Germinal center (tissue), 1 donor: ENCODE measurements around the gene VMO1.
"Not testable (repeated sequence)": the region's sequence is repeated elsewhere in the genome, so short reads cannot be mapped to it uniquely, and the experiment has no call there.

Experiments
- DNase-seq: peaks from one replicate; pipeline ENCODE4 v3.0.0; 2012; ENCODE audit warnings: mixed read lengths, low spot score

The VMO1 gene, protein sequence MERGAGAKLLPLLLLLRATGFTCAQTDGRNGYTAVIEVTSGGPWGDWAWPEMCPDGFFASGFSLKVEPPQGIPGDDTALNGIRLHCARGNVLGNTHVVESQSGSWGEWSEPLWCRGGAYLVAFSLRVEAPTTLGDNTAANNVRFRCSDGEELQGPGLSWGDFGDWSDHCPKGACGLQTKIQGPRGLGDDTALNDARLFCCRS

DNA sequence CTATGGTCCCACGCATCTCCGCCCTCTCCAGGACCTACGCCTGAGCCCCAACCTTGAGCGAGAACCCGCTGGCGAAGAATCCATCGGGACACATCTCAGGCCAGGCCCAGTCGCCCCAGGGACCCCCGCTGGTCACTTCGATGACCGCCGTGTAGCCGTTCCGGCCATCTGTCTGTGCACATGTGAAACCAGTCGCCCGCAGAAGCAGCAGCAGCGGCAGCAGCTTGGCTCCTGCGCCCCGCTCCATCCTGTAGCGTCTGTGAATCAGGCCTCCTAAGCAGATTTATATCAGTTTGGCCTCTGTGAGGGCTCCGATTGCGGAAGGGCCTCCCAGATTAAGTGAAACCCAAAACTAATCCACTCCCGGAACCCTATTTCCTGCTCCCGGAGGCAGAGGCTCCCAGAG lies at the start of gene VMO1:
Gene VMO1, minus strand, starts transcription at position 259 of the 406 bp plus-strand sequence. Its CDS starts 12 bp downstream, at position 247.
- no peak for DNase-seq

DNA sequence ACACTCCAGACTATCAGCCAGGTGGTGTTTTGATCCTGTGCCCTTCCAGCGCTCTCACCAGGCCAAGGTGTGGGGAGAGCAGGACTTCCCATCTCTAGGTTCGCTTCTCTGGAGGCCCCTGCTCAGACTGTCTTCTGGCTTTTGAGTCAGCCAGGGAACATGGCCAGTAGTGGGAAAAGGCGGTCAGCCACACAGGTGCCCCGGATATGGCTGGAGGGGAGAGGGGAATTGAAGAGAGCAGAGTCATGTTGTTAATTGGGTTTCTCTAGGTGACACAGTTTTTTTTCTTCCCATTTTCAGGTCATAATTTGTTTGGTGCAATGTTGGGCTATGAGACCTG lies 48.5 kb upstream of the VMO1 start:
- no peak for DNase-seq

DNA sequence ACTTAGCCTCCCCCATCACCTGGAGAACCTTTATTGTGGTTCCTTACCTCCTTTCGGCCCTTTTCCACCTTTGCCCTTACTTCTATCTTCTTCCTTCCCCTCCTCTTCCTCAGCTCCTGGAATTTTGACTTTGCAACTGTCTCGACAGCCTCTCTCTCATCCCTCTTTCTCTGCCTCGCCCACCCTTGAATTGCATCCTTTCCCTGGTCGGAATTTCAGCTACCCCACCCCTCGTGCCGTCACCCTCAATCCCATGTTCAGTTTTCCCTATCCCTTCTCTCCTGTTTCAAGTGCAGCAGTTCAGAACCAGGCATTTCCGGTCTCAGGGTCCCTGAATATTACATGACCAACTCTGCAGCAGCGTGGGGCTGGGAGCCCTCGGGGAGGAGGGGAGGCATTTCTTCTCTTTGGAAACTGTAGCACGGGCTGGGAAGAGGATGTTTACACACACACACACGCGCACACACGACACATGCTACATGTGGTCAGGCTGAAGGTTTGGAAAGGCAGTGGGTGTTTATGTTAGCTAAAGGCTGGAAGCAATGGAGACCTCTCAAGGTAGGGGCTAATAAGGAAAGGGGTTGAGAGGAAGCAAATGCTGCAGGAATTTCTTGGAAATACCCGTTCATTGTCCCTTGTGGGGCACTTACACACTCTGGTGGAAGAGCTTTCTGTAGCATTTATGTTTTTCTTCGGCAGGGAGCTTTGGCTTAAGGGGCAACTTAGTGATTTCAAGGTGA lies 47.9 kb upstream of the VMO1 start:
- DNase-seq: no peak

DNA sequence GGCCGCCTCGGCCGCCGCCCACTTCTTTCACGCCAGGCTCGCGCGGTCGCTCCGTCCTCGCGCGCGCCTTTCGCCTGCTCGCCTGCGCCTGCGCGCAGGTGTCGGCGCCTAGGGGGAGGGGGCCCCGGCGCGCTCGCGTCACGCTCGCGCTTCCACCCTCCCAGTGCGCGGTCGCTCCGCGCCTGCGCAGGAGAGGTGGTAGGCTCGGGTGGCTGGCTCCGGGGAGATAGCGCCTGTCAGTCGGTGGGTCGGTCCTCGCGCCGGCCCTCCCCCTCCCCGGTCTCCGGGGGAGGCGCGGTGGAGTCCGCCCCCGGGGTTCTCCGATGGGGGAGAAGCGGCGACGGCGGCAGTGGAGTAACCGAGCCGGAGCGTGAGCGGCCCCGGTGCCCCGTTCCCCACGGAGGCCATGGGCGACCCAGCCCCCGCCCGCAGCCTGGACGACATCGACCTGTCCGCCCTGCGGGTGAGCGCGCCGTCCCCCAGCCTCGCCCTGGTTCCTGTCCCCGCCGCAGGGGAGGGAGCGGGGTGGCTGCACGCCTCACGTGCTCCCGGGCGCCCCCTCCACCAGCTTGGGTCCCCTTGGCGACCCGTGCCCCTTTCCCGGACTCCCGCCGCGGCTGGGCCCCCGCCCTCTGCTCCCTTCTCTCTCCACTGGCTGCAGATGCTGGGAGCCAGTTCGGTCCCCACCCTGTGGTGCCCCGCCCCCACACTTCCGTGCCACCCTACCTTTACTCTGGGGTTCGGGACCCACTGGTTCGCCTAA lies 47.2 kb upstream of the VMO1 start, which contains the start of gene MINK1:
Gene MINK1, plus strand, starts transcription at position 163 of the 763 bp plus-strand sequence. Its CDS starts 244 bp downstream, at position 407.
- peak; percentile 99 for DNase-seq

DNA sequence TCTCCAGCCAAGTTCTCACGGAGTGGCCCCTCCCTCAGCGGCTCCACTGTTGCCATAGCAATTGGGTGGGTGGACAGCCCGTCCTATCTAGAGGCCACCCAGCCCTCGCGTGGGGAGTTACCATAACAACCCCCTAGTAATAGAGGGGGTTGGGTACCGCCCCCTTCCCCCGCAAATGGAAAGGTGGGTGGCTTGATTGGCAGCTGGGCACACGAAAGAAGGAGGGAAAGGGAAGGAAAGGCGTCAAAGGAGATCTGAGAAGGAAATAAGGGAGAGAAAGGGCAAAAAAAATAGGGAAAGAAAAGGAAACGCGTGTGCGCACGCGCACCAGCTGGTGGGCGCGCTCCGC lies 46.6 kb upstream of the VMO1 start:
- not testable (repeated sequence) for DNase-seq

DNA sequence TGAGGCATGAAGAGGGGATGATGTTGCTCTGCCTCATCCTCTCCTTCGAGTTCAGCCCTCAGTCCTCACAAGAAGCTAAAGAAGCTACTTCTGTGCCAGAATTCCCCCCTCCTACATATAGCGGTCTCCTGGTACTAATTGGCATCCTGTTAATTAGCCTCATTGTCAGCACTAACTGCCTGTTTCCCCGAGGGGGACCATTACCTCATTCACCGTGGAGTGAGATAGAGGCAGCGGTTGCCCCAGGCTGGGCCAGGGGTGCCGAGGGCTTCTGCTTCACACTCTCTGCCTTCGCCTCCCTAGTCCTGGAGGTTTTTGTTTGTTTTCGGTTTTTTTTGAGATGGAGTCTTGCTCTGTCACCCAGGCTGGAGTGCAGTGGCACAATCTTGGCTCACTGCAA lies 41.2 kb upstream of the VMO1 start:
- DNase-seq: no peak

DNA sequence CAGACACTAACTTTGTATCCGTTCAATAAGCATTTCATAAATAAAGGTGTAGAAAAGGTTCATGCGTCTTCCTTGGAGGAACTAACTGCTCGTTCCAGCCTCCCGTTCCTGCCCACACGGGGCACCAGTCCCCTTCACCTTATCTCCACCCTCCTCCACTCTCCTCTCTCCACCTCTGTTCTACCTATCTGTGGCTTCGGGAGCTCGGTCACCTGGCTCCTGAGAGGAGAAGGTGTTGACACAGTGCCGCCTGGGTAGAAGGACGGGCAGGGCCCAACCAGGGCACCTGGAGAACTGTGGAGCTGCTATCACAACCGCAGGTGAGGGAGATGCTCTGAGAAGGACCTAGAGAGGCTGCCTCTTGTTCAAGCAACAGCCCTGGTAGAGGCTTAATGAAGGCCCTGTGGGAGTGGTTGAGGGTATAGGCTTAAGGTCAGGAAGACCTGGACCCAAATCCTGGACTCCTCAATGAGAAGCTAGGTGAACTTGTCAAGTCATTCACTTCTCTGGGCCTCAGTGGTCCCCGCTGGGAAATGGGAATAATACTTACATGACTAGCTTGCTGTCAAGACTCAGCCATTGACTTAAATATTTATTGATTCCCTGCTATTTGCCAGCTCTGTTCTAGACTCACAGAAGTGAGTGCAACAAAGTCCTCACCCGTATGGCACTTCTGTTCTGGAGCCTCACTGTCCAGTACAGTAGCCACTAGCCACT lies 37.4 kb upstream of the VMO1 start:
- no peak for DNase-seq

DNA sequence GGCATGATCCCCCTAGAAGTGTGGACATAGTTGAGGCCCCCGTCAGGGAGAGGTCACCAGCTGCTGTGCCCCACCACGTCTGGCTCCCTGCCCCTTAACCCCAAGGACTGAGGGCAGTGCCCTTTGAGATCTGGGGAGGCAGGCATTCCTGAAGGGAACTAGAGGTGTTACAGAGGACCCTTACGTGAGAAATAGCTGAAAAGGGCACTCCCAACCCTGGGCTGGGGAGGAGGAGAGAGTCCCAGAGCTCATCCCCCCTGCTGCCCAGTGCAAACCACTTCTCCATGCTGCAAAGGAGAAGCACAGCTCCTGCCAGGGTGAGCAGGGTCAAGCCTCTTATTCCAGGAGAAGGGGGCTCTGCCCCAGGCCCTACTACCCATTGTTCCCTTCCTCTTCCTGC lies 36.7 kb upstream of the VMO1 start:
- DNase-seq: no peak

DNA sequence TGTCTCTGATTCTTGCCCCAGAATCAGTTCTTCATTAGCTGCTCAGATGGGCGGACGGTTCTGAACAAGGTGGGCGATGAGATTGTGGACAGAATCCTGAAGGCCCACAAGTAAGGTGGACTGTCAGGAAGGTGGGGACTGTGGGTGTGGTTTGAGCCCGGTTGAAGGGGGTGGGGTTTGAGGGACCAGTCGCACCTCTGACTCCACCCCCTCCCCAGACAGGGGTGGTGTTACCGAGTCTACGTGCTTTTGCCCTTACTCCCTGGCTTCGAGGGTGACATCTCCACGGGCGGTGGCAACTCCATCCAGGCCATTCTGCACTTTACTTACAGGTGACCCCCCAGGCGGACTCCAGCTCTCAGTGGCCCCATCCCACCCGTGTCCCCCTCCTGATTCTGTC lies 32.1 kb upstream of the VMO1 start:
- DNase-seq: no peak

DNA sequence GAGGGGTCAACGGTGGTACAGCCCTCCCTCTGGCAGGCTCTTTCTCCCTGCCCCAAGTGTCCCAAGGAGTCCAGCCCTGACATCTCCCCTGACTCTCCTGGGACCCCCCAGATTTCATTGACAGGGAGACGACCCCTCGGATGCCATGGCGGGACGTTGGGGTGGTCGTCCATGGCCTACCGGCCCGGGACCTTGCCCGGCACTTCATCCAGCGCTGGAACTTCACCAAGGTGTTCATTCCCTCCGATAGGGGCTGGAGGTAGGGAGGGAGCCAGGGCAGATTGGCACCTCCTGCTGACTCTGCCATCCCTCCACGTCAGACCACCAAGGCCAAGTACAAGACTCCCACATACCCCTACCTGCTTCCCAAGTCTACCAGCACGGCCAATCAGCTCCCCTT lies 30.7 kb upstream of the VMO1 start:
- DNase-seq: no peak

DNA sequence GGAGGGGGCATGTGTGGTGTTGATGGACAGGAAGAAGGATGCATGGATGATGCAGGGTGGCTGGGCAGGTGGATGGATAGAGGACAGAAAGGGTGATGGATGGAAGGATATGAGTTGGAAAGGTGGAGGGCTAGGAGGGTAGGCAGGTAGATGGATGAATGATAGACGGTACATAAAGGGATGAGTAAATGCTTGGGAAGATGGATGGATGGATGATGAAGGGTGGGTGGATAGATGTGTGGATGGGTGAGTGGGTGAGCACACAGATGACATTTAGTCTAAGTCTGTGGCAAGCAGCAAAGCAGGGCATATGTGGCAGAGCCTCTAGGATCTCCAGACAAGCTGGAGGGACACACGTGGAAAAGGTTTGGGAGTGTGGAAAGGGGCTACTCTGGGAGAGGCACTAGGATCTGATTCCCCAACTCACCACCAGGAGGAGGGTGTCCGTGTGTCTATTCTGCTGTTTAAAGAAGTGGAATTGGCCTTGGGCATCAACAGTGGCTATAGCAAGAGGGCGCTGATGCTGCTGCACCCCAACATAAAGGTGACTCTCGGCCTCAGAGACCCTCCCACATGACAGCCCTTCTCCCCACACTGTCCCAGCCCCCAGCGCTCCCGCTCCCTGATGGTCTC lies 29.0 kb upstream of the VMO1 start:
- no peak for DNase-seq

DNA sequence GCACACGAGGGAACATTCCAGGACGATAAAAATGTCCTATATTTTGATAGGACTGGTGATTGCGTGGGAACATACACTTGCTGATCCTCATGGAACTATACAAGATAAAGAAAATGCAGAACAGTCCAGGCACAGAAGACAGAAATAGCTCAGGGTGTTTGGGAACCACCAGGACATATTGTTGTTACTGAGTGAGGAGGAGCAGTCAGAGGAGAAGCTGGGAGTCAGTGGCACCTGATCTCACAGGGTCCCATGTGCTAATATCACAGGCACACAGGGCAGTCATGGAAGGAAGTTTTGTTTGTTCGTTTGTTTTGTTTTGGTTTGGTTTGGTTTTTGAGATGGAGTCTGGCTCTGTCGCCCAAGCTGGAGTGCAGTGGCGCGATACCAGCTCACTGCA lies 26.5 kb upstream of the VMO1 start:
- DNase-seq: no peak

DNA sequence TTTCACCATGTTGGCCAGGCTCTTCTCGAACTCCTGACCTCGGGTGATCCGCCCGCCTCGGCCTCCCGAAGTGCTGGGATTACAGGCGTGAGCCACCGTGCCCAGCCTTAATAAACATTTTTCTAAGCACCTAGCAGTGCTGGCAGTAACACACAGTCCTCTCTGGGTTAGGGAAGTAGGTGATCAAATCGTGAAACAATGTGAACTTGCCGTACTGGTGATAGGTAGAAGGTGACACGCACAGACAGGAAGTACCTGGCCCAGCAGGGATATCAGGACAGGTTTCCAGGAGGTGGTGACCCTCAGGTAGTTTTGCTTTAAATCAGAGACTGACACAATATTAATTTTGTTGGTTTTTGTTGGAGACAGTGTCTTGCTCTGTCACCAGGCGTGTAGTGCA lies 25.3 kb upstream of the VMO1 start:
- DNase-seq: no peak

DNA sequence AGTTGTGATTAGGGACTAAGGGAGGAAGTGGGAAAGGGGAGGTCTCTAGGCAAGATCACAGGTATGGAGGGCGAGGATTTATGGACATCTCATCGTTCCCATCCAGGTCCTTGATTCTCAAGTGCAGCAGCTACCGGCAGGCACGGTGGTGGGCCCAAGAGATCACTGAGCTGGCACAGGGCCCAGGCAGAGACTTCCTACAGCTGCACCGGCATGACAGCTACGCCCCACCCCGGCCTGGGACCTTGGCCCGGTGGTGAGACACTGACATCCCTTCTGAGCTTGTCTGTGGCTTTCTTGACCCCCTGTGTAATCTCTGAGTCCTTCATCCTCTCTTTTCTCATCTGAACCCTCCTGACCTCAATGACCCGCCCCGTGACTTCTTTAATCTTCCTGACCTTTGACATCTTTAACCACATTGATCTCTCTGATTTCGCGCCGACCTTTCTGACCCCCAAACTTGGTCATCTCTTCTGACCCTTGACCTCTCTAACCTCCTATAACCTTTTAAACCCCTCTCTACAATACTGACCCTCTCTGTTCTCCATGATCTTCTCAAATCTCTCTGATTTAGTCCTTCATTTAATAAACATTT lies 24.6 kb upstream of the VMO1 start:
- DNase-seq: no peak

DNA sequence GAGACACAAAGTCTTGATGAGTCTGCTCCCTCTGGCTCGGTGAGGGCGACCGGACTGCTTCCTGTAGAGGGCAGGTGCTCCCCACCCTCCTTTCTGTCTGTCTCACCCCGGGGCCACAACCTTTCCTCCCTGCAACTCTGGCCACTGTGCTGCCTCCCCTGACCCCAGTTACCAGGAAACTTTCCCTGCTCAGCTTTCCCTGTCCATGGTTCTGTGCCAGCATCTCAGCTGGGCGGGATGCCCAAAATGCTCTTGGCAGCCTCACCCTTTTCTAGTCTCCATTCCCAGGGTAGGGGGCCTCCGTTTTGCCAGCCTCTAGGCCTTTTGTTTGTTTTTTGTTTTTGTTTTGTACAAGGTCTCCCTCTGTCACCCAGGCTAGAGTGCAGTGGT lies 22.2 kb upstream of the VMO1 start:
- DNase-seq: no peak

DNA sequence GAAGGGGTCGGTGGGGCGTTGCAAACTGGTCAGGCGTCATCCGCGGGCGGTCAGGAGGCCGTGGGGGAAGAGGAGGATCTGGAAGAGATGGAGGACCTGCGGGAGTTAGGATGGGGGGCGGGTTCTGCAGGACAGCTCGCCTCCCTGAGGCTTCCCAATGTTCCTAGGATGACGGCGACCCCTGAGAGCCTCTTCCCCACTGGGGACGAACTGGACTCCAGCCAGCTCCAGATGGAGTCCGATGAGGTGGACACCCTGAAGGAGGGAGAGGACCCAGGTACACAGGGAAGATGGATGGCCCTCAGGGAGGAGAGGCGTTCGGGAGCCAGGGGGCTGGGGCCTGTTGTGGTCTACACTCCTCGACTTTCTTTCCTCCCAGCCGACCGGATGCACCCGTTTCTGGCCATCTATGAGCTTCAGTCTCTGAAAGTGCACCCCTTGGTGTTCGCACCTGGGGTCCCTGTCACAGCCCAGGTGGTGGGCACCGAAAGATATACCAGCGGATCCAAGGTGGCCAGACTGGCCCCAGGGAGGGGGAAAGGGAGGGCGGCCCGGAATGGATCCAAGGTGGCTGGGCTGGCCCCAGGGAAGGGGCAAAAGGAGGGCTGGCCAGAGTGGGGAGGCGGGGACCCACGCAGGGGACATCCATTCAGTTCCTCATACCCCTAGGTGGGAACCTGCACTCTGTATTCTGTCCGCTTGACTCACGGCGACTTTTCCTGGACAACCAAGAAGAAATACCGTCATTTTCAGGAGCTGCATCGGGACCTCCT lies 21.6 kb upstream of the VMO1 start:
- no peak for DNase-seq

DNA sequence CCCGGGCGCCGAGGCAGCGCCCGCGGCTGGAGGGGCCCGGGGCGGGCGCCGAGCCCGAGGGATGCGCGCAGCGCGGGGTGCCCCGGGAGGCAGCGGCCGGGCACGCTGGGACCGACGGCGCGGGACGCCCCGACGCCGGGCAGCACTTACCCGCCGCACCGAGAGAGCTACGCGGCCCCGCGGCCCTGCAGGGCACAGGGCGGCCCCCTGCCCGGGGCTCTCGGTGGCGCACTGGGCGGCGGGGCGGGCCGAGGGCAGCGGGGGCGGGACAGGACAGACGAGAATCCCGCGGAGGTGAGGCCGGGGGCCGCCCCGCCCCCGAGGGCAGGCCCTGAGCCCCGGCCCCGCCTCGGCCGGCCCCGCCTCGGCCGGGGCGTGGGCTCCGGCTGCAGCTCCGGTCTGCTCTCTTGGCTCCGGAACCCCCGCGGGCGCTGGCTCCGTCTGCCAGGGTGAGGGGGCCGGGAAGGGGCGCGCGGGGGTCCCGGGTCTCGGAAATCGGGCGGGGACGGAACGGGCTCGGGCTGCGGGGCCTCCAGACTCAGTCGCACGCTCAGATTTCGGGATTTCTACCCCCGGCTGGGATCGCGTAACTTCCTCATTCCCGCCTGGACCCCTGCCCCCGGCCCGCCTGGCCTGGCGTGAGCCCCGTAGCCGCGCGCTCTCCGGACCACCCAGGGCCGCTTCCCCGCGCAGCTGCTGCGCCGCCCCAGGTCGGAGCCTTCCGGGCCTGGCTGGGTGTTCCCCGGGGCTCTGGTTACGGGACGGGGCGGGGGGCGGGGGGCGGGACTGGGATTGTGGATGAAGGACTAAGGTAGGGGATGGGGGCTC lies 20.8 kb upstream of the VMO1 start, which contains the start of gene PLD2:
Gene PLD2, plus strand, starts transcription at position 376 of the 828 bp plus-strand sequence. CDS start 621 bp downstream, outside the sequence.
- peak; percentile 97 for DNase-seq

DNA sequence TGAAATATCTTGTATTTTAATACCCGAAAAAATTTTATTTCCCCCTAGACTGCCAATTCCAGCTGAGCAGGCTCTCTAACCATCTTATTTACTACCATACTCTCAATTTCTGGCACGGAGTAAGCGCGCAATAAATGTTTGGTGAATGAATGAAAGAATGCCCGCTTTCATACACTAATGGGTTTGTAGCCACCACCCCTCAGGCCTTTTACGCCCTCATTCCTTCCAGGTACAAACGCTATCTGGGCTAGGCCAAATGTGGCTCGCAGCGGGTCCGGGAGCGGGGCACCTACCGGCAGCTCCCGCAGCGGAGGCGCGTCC lies 20.3 kb upstream of the VMO1 start:
- no peak for DNase-seq

DNA sequence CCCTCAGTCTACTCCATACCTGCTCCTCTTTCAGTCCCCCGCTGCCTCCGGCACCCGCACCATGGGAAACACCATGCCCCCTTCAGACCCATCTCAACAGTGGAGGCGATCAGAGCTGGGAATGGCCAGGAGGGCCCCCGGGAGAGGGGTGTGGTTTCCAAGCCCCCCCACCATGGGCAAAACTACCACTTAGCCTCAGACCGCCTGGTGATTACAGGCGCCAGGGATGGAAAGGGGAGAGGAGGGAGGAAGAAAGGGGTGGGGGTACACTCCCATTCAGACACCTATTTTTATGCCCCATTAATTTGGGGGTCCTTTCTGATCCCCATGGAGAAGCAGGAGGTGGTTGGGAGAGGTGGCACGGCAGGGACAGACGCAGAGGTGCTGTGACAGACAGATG lies 16.1 kb upstream of the VMO1 start, which contains the start of gene C17orf114:
Gene C17orf114, minus strand, starts transcription at position 101 of the 400 bp plus-strand sequence.
- DNase-seq: no peak
